GM12892 (cell line): ENCODE results near the gene C1orf167.

ENCODE experiments used
- POLR2A ChIP-seq: IDR thresholded peaks from 2 replicates; pipeline ENCODE4 v1.6.1; 2011; ENCODE audit warnings: low read depth, low read length, control low read depth
- POLR2AphosphoS5 ChIP-seq: IDR thresholded peaks from 2 replicates; pipeline ENCODE4 v1.6.1; 2011; ENCODE audit warnings: low read depth, low read length, control low read depth
- TAF1 ChIP-seq: IDR thresholded peaks from 2 replicates; pipeline ENCODE4 v1.6.1; 2011; ENCODE audit warnings: low read depth, mild to moderate bottlenecking, control low read depth, low read length, borderline replicate concordance

GRCh38 chr1:11733306-11733705 lies 28.7 kb upstream of the C1orf167 start:
- TF ChIP-seq POLR2AphosphoS5: no peak
- no peak for TF ChIP-seq POLR2A
- TF ChIP-seq TAF1: no peak
